Skeletal muscle satellite cell (primary cell): ENCODE data around the gene TMEM259.

Experiments
- H3K27me3 ChIP-seq: 2 replicates; pipeline ENCODE4 v1.7.0; 2013; ENCODE audit warnings: low read length; ENCODE audit not compliant: control insufficient read depth, insufficient read depth
- H3K36me3 ChIP-seq: 2 replicates; pipeline ENCODE4 v1.7.0; 2013; ENCODE audit warnings: mild to moderate bottlenecking, control low read depth, low read length; ENCODE audit not compliant: insufficient read depth
- H3K4me1 ChIP-seq: 2 replicates; pipeline ENCODE4 v1.7.0; 2013; ENCODE audit warnings: low read length; ENCODE audit not compliant: control insufficient read depth, insufficient read depth
- H3K4me2 ChIP-seq: 2 replicates; pipeline ENCODE4 v1.7.0; 2013; ENCODE audit warnings: mild to moderate bottlenecking, low read length
- H3K4me3 ChIP-seq: 2 replicates; pipeline ENCODE4 v1.7.0; 2013; ENCODE audit warnings: low read length
- H3K9ac ChIP-seq: 2 replicates; pipeline ENCODE4 v1.7.0; 2013; ENCODE audit warnings: mild to moderate bottlenecking, low read depth, low read length, moderate library complexity
- H3K9me3 ChIP-seq: replicated peaks from 2 replicates; pipeline ENCODE4 v1.7.0; 2013; ENCODE audit warnings: mild to moderate bottlenecking, control low read depth, low read length

Gene TMEM259

GRCh38 chr19:1017906-1018305 is 3.0 kb downstream of the TMEM259 start:
- Histone ChIP-seq H3K4me1 (peaks cover 40% of the 10 kb centered on the region), H3K36me3 (peaks cover 22% of the 10 kb centered on the region), H3K9ac (no peak overlapping the region), H3K4me3 (no peak overlapping the region), H3K4me2 (peak overlapping the region; percentile 100), H3K27me3 (no peaks in the 10 kb centered on the region), H3K9me3 (no peaks in the 10 kb centered on the region)

DNA sequence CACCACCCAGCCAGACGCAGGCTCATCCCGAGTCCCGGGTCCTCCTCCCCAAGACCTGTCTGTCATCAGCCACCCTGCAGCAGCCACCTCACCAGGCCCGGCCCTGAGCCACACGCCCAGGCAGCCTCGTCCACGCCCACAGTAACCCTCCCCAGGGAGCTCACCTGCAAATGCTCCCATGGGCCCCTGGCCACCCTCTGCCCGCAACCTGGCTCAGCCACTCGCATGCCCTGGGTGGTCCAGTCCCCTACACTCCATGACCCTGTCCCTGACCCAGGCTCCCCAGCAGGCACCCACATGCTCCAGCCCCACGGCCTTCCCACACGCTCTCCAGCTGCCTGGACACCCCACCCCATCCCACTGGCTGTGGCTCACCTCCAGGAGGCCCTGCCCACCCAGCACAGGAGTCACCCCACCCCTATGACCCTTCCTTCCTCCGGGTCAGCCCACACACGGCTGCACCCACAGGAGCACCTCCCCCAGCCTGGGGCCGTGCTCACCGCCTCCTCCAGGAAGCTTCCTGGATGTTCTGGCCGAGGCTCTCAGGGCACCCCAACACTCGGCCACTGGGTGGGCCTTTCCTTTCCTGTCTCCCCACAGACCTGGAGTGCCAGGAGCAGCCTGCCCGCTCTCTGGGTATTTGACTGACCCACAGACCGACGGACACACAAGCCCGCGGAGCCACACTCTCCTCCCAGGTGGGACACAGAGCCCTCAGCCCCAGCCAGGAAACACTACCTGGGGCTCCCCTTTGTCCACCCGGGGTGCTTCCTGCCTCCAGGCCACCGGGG is 3.6 kb downstream of the TMEM259 start:
- Histone ChIP-seq H3K36me3 (peaks cover 26% of the 10 kb centered on the region), H3K4me1 (peaks cover 40% of the 10 kb centered on the region), H3K9me3 (no peaks in the 10 kb centered on the region), H3K4me2 (peak overlapping the region; percentile 100), H3K4me3 (peak overlapping the region; percentile 25), H3K27me3 (no peaks in the 10 kb centered on the region), H3K9ac (peak overlapping the region; percentile 28)

DNA sequence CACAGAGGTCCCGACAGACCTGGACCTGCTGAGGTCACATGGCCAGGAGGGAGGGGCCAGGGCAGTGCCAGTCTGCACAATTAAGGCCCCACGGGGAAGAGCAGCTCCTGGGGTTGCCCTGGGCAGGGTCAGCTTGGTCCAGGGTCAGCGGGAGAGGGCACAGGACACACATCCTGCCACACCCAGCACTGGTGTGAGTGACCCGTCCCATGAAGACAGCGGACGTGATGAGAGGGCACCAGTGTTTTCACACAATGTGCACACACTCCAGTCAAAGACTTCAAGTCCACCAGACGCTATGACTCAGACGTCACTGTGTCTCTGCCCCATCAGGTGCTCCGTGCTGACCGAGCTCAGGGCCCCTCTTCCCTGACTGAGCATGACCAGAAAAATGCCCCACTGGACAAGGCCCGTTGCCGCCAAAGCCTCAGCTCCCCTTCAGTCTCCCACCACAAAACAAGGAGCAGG is 4.2 kb downstream of the TMEM259 start:
- Histone ChIP-seq H3K36me3 (peaks cover 26% of the 10 kb centered on the region), H3K4me1 (peaks cover 40% of the 10 kb centered on the region), H3K4me2 (peak overlapping the region; percentile 100), H3K4me3 (peak overlapping the region; percentile 25), H3K27me3 (no peaks in the 10 kb centered on the region), H3K9ac (peak overlapping the region; percentile 28), H3K9me3 (no peaks in the 10 kb centered on the region)

DNA sequence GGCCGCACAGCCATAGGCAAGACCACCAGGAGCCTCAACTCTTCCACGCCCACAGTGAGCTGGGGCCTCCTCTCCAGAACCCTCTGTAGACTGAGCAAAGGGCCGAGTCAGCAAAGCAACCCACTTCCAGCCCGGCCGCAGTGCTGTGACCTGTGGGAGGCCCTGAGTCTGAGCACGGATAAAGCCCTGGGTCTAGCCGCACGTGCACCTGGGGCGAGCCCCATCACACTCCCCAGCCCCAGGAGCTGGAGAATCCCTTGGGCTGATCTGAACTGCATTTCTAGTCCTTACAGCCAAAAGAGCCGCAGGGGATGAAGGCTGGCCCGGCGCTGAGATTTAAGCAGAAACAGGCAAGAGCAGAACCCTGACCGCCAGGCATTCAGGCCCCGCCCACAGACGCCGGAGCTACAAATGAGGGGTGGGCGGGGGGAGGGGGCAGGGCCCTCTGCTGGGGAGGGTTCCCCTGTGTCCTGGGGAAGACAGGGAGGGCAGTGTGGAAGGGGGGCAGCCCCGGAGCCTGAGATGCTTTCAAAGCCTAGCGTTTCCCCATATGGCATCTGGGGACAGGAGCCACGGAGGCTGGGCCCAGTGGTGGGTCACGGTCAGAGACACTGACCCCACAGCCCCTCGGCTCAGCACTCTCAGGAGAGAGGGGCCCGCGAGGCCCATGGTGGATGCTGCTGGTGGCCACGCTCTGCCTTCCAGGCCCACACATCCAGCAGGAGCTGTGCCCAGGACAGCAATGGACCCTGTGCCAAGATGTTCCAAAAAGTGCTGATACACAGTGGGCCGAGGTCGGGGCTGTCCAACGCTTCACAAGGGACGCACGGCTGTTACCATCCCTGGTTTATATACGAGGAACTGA is 4.9 kb downstream of the TMEM259 start:
- Histone ChIP-seq H3K4me3 (no peak overlapping the region), H3K9me3 (no peaks in the 10 kb centered on the region), H3K27me3 (no peaks in the 10 kb centered on the region), H3K36me3 (peaks cover 26% of the 10 kb centered on the region), H3K4me2 (peak overlapping the region; percentile 100), H3K9ac (no peak overlapping the region), H3K4me1 (peaks cover 40% of the 10 kb centered on the region)

DNA sequence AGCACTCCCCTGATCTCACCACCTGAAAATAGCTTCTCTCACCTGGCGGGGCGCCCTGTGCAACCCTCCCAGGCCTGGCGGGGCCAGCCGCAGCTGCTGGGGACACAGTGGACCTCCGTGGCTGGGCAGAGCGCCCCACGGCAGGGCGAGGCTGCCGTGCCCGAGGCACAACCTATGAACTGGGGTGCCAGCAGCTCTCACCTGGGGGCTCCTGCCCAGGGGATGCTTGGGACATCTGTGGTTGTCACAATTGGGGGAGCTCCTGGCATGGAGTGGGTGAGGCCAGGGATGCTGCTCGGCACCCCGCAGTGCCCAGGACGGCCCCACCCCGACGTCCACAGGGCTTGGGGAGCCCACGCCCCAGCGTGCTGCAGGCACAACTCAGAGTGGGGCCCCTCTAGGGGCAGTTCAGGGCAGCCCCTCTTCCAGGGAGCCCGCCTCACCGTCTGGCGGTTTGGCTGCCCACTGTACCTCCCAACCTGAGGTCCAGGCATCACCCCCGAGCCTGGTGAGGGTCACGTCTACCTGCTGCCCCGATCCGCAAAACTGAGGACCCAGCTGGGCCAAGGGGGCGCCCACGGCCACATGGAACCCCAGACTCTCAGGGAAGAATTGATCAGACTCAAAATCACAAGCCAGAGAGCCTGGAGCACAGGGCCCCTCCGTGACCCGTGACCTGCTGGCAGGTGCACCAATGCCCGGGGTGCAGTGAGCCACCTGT is 5.7 kb downstream of the TMEM259 start:
- H3K27me3 ChIP-seq: no peaks in the 10 kb centered on the region
- peaks cover 40% of the 10 kb centered on the region for H3K4me1 ChIP-seq
- no peak overlapping the region for H3K4me3 ChIP-seq
- H3K9ac ChIP-seq: no peak overlapping the region
- no peaks in the 10 kb centered on the region for H3K9me3 ChIP-seq
- no peak overlapping the region for H3K4me2 ChIP-seq
- H3K36me3 ChIP-seq: peaks cover 26% of the 10 kb centered on the region

- H3K27me3 ChIP-seq: no peaks in the 10 kb centered on the region
- peaks cover 36% of the 10 kb centered on the region for H3K4me1 ChIP-seq
- no peak overlapping the region for H3K4me3 ChIP-seq
- no peak overlapping the region for H3K9ac ChIP-seq
- H3K36me3 ChIP-seq: peaks cover 30% of the 10 kb centered on the region
- H3K4me2 ChIP-seq: no peak overlapping the region
- H3K9me3 ChIP-seq: no peaks in the 10 kb centered on the region
These were observed 6.5 kb downstream of the TMEM259 start for GRCh38 chr19:1014161-1015060.

GRCh38 chr19:1013218-1013617 is 7.7 kb downstream of the TMEM259 start:
- Histone ChIP-seq H3K9ac (no peak overlapping the region), H3K4me3 (no peak overlapping the region), H3K4me1 (peaks cover 26% of the 10 kb centered on the region), H3K27me3 (no peaks in the 10 kb centered on the region), H3K4me2 (no peak overlapping the region), H3K9me3 (no peaks in the 10 kb centered on the region), H3K36me3 (peaks cover 39% of the 10 kb centered on the region)

DNA sequence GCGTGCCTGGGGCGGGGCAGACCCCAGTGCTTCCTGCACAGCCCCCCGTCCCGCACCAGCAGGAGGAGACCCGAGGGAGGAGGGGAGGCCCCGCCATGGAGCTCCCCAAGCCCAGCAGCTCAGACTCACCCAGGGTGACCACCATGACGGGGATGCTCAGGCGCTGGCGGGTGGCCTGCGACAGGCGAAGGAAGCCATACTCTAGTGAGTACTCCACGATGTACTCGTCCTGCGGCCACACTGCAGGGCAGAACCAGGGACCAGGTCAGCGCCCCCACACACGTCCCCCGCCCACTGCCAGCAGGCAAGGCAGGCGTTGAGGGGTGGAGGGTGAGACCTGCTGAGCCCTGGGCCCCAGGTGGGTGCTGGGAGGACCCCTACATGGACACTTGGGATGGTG is 8.6 kb downstream of the TMEM259 start:
- Histone ChIP-seq H3K4me3 (no peak overlapping the region), H3K4me1 (peaks cover 17% of the 10 kb centered on the region), H3K27me3 (no peaks in the 10 kb centered on the region), H3K9ac (no peak overlapping the region), H3K36me3 (peaks cover 39% of the 10 kb centered on the region), H3K9me3 (no peaks in the 10 kb centered on the region), H3K4me2 (no peak overlapping the region)

DNA sequence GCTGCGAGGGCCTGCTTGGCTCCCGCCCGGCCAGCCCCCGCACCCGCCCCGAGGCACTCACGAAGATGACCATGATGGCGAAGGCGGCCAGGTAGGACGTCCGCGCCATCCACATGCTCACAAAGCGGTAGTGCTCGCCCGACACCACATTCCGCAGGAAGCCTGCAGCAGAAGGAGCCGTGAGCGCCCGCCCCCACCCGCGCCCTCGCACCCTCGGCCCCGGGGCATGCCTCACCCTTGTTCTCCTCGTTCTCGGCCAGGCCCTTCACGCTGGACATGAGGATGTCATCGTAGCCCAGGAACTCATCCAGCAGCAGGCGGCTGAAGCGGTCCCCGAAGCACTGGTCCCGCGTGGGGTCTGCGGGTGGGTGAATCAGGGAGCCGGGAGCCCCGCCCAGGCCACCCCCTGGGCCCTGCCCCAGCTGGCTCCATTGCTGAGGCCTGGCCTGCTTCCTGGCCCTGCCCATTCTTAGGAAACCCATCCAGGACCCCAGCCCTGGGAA is 9.0 kb downstream of the TMEM259 start:
- Histone ChIP-seq H3K9ac (no peak overlapping the region), H3K9me3 (no peaks in the 10 kb centered on the region), H3K36me3 (peaks cover 39% of the 10 kb centered on the region), H3K4me1 (peaks cover 13% of the 10 kb centered on the region), H3K4me2 (no peak overlapping the region), H3K4me3 (no peak overlapping the region), H3K27me3 (no peaks in the 10 kb centered on the region)

DNA sequence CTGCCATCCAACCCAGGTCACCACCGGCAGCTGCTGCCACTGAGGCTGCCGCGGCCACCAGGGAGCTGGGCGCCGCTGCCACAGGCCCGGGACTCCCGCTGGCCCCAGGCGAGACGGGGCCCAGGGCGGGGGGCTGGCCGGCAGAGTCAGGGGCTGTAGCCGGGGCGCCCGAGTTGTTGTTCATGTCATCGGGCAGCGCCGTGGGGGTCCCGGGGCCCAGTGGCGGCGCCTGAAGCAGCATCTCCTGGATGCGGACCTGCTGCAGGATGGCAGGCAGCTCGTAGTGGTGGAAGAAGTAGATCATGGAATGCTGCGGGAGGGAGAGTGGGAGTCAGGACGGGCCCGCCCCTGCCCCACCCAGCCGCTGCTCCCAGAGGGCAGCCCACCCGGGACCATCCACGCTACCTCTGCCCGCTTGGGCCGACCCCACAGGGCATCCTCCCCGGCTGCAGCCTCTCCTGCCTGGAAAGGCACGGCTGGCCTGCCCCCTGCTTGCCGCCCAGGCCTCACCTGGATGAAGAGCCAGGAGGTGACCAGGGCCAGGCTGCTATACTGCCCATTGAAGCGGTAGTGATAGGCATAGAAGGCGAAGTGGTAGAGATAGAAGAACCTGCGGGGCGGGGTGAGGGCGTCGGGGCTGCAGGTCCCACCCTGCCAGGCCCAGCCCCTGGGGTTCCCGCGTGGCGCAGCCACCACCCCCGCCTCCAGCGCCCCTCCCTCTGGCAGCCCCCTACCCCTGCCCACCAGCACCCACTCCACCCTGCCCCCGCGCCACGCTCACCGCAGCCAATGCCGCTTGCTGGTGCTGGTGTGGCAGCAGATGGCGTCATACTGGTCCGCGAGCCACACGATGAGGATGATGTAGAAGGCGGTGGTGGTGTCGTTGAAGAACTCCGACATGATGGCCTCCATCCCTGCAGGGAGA is 10.1 kb downstream of the TMEM259 start:
- Histone ChIP-seq H3K4me2 (no peak overlapping the region), H3K9me3 (no peaks in the 10 kb centered on the region), H3K4me3 (no peak overlapping the region), H3K9ac (no peak overlapping the region), H3K27me3 (no peaks in the 10 kb centered on the region), H3K4me1 (peaks cover 4% of the 10 kb centered on the region), H3K36me3 (peaks cover 39% of the 10 kb centered on the region)
